ENCODE data around the gene MAP2. TPM values are rescaled to one million over a fixed set of nuclear protein-coding genes. Genes with fewer than 3 reads are reported as not detected.

Gene MAP2
- total and polyA plus RNA-seq, 9 donors, result 5.4 to 23.9 (median 9.6) TPM

DNA sequence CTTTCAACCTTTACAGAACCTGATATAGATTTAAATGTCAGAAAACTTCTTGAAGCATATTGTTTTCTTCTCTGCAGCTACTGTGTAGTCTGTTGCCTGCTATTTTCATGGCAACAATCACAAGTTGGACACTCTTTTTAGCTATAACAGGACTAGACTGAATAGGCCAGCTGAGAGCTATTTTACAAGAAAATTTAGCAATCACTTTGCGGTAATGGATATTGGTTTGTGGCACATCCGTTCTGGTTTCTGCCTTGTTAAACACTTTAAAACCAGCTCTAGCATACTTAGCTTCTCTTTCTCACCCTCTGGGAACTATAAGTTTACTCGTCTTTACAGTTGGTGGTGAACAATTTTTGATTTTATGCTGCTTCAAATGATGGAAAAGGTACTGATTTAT, 125.7 kb downstream of the MAP2 start:
- no peaks in the 10 kb centered on the region for H3K27me3 ChIP-seq
- WGBS, 3 donors, result 91 to 97% (median 92%) methylated on average over 3 of the region's 3 CpGs
- intact Hi-C loops (cut with DNase I), result no loop called here

DNA sequence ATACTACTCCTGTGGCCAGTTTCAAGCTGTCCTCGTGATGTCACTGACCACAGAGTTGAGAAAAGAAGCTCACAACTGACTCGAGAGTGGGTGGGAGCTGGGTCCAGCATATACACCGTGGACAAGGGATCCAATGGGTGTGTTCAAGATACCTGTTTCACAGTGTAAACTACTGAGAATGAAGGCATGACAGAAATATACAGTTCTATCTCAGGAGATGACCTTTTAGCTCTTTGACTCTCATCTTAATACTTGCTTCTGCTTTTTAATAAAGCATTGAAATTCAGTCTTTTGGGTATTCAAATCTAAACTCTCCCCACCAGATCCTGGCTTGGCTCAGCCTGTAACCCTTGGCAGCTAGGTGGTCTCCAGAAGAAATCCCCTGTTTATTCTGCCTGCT, 130.1 kb downstream of the MAP2 start:
- no peak overlapping the region for H3K4me3 ChIP-seq
- 86 to 89% (median 87%) methylated on average over 3 of the region's 3 CpGs for WGBS, 3 donors
- intact Hi-C loops (cut with DNase I), result loop anchor here in 1 of 4 donors (10.0 kb wide), 1 partner anchor 129 kb away; the partner anchor contains the start of gene MAP2
- H3K9me3 ChIP-seq, result no peaks in the 10 kb centered on the region
- no peaks in the 10 kb centered on the region for H3K4me1 ChIP-seq (ENCODE audit: insufficient read depth)
- no peak overlapping the region for H3K27ac ChIP-seq
- TF ChIP-seq POLR2A (IDR thresholded peaks at IDR 0.05), result no peak
- TF ChIP-seq EP300 (IDR thresholded peaks at IDR 0.05), result no peak
- H3K36me3 ChIP-seq, result no peaks in the 10 kb centered on the region
- no peak for DNase-seq
- H3K27me3 ChIP-seq, result no peaks in the 10 kb centered on the region

More for the DNA sequence above, 125.7 kb downstream of the MAP2 start:
- TF ChIP-seq EP300 (IDR thresholded peaks at IDR 0.05) (no peak), POLR2A (IDR thresholded peaks at IDR 0.05) (no peak)
- TF ChIP-seq, protein P1, sequence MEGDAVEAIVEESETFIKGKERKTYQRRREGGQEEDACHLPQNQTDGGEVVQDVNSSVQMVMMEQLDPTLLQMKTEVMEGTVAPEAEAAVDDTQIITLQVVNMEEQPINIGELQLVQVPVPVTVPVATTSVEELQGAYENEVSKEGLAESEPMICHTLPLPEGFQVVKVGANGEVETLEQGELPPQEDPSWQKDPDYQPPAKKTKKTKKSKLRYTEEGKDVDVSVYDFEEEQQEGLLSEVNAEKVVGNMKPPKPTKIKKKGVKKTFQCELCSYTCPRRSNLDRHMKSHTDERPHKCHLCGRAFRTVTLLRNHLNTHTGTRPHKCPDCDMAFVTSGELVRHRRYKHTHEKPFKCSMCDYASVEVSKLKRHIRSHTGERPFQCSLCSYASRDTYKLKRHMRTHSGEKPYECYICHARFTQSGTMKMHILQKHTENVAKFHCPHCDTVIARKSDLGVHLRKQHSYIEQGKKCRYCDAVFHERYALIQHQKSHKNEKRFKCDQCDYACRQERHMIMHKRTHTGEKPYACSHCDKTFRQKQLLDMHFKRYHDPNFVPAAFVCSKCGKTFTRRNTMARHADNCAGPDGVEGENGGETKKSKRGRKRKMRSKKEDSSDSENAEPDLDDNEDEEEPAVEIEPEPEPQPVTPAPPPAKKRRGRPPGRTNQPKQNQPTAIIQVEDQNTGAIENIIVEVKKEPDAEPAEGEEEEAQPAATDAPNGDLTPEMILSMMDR (IDR thresholded peaks at IDR 0.05), result no peak
- no peak overlapping the region for H3K4me3 ChIP-seq
- no peaks in the 10 kb centered on the region for H3K36me3 ChIP-seq
- H3K9me3 ChIP-seq, result no peaks in the 10 kb centered on the region
- no peak for DNase-seq
- H3K4me1 ChIP-seq (ENCODE audit: insufficient read depth), result no peaks in the 10 kb centered on the region
- H3K27ac ChIP-seq, result no peak overlapping the region

DNA sequence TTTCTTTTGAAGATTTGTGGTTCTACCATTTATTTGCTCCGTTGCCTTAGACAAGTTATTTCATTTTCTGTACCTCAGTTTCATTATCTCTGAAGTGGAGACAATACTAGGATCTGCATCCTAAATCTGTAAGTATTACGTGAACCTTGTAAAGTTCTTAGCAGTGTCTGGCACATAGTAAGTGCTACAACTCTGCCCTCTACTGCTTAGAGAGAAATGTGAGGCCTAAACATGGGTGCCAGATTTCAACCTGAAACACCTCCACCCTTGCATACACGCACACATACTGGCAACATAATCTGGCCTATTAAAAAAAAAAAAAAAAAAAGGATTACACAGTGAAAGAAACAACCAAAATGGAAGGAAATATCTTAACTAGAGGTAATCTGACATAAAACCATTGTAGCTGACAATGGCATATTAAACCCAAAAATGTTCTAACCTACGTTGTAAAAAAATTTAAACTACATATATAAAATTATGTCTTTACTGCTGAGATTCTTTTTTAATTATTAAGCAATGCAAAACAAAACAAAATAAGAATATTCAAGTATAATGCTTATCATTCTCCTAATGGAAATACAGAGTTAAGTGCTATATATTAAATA, 132.6 kb downstream of the MAP2 start:
- DNase-seq, result no peak
- no peak for TF ChIP-seq POLR2A (IDR thresholded peaks at IDR 0.05)
- TF ChIP-seq, protein P1 (IDR thresholded peaks at IDR 0.05), result no peak
- TF ChIP-seq EP300 (IDR thresholded peaks at IDR 0.05), result no peak

DNA sequence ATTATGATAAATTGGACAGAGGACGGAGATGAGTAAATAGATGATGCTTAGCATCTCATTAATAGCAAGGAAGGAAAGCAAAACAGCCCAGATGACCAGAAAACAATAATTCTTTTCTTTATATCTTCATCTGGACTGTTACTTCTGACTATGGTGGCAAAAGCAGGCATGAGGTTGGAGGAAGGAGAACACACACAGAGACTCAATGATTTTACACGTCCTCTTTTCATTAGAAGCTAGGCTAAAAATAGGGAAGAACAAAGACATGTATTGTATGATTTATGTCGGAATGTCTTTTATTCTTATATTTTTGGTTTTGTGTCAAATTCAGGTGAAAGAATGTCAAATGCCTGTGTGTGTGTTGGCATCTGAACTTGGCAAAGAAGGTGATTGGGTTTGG, 137.1 kb downstream of the MAP2 start:
- WGBS, 3 donors, result 84 to 86% (median 85%) methylated on average over 3 of the region's 3 CpGs
- intact Hi-C loops (cut with DNase I), result no loop called here

More for the DNA sequence above, 132.6 kb downstream of the MAP2 start:
- no peak overlapping the region for H3K27ac ChIP-seq
- no peaks in the 10 kb centered on the region for H3K36me3 ChIP-seq
- no peaks in the 10 kb centered on the region for H3K4me1 ChIP-seq (ENCODE audit: insufficient read depth)
- WGBS, 3 donors, result 53 to 66% (median 57%) methylated on average over 4 of the region's 4 CpGs
- H3K9me3 ChIP-seq, result no peaks in the 10 kb centered on the region
- no peaks in the 10 kb centered on the region for H3K27me3 ChIP-seq
- H3K4me3 ChIP-seq, result no peak overlapping the region
- intact Hi-C loops (cut with DNase I), result loop anchor here in 1 of 4 donors (10.0 kb wide), 1 partner anchor 132 kb away; the partner anchor contains the start of gene MAP2

DNA sequence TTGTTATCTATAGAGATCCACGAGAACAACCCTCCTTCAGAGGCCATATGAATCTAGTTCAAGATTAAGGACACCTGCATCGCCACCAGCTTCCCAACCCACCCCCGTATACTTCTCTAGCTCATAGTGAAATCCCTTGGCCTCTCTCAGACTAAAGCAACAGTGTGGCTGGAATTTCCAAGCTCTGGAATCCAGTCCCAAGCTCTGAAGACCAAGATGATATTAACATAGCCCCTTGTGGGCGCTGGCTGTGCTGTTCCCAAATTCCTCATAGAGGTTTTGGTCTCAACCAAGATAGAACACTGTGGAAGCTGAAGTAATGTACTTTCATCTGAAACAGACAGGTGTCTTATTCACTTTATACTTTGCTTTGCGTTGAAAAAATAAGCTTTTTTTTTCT, 139.6 kb downstream of the MAP2 start:
- Histone ChIP-seq H3K27me3 (no peaks in the 10 kb centered on the region), H3K4me3 (no peak overlapping the region), H3K4me1 (ENCODE audit: insufficient read depth) (no peaks in the 10 kb centered on the region), H3K27ac (no peak overlapping the region), H3K9me3 (no peaks in the 10 kb centered on the region), H3K36me3 (no peaks in the 10 kb centered on the region)
- intact Hi-C loops (cut with DNase I), result no loop called here
- TF ChIP-seq, protein P1 (IDR thresholded peaks at IDR 0.05), result no peak
- TF ChIP-seq EP300 (IDR thresholded peaks at IDR 0.05) (no peak), POLR2A (IDR thresholded peaks at IDR 0.05) (no peak)
- WGBS, 3 donors, result 74 to 97% (median 92%) methylated on average over 5 of the region's 5 CpGs
- DNase-seq, result no peak

More for the DNA sequence above, 137.1 kb downstream of the MAP2 start:
- Histone ChIP-seq H3K36me3 (no peaks in the 10 kb centered on the region), H3K27ac (no peak overlapping the region), H3K4me1 (ENCODE audit: insufficient read depth) (no peaks in the 10 kb centered on the region), H3K9me3 (no peaks in the 10 kb centered on the region), H3K27me3 (no peaks in the 10 kb centered on the region), H3K4me3 (no peak overlapping the region)
- TF ChIP-seq, protein P1 (IDR thresholded peaks at IDR 0.05), result no peak
- TF ChIP-seq EP300 (IDR thresholded peaks at IDR 0.05) (no peak), POLR2A (IDR thresholded peaks at IDR 0.05) (no peak)
- DNase-seq, result no peak

All from ovary (tissue), 9 donors.